GM18858 (cell line): ENCODE measurements around the gene SLC1A4.
"Not testable (repeated sequence)": the region's sequence is repeated elsewhere in the genome, so short reads cannot be mapped to it uniquely, and the experiment has no call there.

Source experiments
- ATAC-seq: cut with Tn5 transposase; IDR thresholded peaks from one replicate; pipeline ENCODE4 v1.9.1; 2021; ENCODE audit not compliant: unreplicated experiment

Gene SLC1A4

DNA sequence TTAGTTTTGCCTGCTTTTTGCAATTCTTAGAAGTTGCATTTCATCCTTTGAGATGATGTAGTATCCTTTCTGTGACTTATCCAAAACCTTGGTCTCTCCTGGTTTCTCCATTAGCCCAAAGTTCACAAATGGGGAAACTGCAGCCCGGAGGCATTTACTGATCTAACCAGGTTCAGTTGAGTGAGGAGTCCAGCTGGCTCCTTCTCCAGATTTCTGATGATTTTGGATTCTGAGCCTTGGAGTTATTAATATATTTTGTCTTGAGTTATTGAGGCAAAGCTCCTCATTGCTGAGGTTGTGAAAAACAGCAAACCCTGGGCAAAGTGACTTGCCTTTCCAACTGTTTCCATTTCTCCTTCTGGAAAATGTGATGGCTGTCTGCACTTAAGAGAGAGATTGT lies 1.7 kb downstream of the SLC1A4 start:
- ATAC-seq: no peak

DNA sequence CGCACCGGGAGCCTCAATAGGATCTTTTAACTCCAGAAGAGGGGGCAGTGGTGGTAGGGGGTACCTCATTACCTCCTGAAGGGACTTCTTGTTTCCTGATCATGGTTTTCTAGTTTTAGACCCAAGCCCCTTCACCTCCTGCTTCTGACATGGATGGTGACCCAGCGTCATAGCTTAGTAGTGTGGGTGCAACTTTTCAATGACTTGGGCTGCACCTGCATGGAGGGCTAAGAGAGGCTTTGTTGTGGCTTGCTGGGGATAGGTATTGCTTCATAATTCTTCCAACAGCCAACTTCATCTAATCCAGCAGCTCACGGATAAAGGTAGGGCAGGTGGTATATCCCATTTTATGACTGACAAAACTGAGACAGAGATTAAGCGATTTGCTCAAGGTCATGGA lies 3.0 kb downstream of the SLC1A4 start:
- ATAC-seq: no peak

DNA sequence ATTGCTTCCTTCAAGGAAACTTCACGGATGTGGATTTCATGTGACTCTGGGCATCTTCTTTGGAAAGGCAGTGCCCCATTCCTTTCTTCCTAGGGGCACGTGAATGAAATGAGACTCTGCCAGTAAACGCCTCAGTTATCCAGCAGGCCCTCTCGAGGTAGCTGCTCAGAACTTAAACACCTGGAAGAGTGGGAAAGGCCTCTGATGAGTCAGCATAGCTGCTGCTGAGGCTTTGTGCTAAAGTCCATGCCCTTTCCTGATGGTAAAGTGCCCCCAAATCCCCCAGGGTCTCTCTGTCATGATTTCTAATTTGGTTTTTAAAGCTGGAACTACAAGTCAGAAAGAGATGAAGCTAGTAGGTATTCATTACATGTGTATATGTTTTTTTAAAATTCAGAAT lies 3.8 kb downstream of the SLC1A4 start:
- no peak for ATAC-seq

DNA sequence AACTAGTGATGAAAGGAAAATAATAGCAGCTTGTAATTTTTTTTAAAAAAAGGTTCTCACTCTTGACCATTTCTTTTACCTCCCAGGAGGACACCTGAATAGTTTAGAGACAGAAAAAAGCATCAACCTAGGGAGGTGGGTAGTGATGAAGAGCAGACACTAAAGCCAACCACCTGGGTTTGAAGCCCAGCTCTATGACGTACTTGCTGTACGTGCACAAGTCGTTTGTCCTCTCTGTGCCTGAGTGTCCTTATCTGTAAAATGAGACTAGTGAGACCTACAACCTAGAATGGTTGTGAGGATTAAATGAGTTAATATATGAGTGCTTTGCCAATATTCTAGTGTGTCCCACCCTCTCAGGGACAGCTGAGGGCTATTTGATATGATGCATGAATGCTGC lies 5.8 kb downstream of the SLC1A4 start:
- ATAC-seq: no peak

DNA sequence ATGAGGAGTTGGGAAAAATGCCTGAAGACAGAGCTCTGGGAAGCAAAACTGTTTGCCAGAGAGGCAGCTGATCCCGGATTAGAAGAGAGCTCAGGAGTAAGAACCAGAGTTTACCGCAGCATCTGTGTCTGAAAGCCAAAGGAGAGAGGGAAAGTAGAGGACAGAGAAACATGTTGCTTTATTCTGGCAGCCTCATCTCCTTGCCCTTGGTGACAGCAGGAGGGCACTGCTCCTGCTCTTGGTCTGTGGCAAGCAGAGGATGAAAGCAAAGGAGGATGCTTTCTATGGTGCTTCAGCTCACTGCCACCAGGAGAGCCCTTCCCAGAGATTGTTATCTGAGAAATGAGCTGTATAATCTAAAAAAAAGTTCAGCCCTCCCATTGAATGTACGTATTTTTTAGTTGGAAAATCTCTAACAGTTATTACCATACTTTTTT lies 7.7 kb downstream of the SLC1A4 start:
- ATAC-seq: no peak

DNA sequence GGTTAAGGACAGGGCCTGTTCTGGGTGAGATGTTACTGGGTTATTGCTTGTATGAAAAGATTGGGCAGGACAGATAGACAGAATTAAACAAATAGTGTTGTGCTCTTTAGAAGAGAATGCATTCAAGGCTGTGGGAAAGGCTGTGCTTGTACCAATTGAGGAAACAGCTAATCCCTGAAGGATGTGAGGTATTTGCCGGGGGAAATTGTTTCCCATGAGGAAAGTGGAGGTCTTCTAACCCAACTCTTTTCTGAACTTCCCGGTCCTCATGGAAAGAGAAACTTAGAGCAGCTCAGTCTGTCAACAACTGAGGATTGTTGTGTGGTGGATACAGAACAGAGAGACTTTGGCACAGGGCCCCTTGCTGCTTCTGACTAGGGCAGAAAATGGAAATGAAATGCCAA lies 9.5 kb downstream of the SLC1A4 start:
- ATAC-seq: no peak

DNA sequence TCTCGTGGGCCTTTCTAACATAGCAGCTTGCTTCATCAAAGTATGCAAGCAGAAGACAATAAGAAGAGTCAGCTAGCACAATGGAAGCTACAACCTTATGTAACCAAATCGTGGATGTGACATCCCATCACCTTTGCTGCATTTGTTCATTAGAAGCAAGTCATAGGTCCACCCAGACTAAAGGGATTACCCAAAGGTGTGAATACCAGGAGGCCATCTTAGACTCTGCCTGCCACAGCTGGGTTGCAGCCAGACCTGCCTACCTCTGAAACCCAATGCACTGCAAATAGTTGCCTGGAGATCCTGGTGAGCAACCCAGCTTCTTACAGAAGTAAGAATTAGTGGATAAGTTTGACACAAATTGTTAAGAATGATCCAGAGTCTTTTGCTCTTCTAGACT lies 10.6 kb downstream of the SLC1A4 start:
- ATAC-seq: no peak

DNA sequence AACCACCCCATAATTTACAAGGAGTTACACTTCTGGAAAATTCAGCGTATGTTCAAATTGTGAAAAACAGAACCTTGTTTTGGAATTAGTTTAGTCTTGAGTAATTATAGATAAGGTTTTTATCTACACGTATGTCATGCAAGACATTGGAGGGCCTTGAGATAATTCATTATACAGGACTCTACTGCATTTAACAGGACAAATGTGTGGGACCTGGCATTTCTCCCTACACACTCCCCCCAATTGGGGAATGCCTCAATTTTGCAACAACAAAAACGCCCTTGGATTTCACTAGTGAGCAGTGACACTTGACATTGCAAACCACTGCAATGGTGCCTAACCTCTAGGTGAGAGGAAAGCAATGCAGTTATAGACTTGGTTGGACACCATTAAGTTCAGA lies 11.4 kb downstream of the SLC1A4 start:
- ATAC-seq: no peak

DNA sequence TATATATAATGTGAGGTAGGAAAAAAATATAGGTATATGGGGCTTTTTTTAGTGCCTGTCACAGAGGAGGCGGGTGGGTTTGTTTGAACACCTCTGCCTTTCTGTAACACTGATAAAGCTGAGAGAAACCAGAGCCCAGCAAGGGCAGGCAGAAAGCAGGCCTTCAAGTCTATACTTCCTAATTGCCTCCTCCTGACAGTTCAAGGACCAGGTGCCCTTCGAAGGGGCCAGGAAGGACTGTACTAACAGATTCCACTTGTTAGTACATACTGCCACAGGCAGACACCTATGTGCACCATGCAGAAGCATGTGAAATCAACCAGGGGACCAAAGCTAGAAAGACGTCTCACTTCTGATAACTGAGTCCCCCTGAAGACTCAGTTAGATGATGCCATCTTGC lies 13.8 kb downstream of the SLC1A4 start:
- ATAC-seq: no peak

DNA sequence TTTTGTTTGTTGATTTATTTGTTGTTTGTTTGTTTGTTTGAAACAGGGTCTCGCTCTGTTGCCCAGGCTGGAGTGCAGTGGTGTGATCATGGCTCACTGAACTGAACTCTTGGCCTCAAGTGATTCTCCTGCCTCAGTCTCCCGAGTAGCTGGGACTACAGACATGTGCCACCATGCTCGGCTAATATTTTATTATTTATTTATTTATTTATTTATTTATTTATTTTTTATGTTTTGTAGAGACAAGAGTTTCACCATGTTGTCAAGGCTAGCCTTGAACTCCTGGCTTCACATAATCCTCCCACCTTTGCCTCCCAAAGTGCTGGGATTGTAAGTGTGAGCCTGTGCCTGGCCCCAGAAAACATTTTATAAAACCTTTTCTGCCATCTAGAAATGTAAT lies 15.0 kb downstream of the SLC1A4 start:
- ATAC-seq: not testable (repeated sequence)

DNA sequence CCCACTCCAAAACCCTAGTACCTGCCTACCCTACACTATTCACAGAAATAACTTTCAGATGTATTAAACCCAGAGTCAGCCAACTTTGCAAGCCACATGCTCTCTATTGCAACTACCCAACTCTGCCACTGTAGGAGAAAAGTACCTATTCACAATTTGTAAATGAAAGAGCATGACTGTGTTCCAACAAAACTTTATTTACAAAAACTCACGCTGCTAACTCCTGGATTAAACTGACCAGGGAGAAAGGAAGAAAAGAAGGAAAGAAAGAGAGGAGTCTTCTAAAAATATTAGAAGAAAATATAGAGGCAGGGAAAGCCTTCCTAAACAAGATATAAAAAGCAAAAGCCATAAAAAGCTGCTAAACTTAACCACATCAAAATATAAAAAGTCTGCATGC lies 24.6 kb downstream of the SLC1A4 start:
- no peak for ATAC-seq

DNA sequence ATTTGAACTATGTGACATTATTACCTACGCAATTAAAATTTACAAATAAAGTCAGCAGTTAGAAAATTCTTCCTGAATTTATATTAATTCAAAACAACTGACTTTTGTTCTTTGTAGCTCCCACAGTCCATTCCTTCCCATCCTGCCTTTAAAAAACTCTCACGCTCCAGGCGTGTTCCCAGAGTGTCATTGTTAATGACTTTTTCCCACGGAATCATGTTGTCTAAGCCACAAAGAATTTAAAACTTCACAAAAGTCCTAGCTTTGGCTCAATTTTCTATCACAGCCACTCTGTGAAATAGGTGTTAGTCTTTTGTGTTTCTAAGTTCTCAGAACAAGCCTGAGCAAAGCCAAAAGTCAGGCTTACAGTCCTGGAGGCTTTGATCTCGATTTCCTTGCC lies 26.5 kb downstream of the SLC1A4 start:
- no peak for ATAC-seq

DNA sequence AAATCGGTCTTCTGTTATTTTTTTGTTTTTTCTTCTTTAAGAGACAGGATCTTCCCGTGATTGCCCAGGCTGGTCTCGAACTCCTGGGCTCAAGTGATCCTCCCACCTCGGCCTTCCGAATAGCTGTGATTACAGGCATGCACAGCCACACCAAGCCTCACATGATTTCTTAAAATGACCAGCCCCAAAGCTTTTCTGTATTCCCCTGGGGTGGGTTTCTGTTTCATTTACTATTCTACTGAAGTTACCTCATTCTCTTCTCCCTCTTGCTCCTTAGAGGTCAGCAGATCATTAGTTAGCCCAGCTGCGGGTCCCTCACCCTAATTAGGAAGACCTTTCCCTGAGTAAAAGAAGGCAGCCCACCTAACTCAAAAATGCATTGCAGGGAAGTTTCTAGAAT lies 27.6 kb downstream of the SLC1A4 start:
- ATAC-seq: no peak

DNA sequence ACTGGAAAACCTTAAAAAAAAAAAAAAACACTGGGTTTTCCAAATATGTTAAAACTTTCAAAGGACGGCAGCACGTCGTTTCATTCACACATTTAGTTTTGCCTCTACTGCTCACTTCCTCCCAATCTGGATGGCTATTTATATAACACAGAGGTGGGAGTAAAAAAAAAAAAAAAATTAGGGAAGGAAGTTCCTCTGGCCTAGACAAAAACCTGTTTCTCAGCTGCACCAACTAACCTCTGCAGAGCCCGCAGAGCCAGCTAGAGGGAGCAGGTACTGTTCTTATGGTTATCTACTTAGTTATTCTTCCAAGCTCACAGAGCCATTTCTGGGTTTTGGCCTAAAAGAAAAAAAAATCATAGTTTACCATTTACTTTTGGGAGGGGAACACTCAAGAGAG lies 28.1 kb downstream of the SLC1A4 start:
- ATAC-seq: no peak

DNA sequence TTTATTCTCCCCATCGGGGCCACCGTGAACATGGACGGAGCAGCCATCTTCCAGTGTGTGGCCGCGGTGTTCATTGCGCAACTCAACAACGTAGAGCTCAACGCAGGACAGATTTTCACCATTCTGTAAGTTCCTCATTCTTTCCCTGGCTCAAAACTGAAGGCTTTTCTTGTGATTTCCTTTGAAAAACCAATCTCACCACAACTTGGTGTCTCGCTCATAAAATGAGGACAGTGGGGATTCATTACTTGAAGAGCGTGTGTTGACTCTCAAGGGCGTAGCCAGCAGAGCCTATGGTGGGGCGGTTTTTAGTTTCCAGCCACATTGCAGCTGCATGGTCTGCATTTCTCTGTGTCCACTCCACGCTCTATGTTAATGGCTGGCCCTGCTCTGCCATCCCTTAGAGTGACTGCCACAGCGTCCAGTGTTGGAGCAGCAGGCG lies 29.0 kb downstream of the SLC1A4 start:
- ATAC-seq: no peak

DNA sequence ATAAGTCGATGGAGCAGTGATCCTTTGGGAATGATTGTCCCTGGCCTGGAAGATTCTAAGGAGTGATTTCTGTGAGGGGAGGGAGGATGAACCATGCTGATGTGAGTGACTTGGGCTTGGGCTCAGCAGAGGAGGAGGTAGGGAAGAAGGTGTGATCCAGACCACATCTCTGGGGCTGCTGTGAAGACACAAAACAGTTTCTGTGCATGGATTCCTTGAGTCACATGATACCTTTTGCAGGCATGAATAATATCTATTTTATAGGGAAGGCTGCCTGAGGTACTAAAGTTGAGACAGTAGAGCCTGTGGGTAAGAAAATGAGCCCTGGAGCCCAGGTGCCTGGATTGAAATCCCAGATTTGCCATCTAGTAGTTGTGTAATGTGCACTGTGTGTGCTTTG lies 29.8 kb downstream of the SLC1A4 start:
- no peak for ATAC-seq

DNA sequence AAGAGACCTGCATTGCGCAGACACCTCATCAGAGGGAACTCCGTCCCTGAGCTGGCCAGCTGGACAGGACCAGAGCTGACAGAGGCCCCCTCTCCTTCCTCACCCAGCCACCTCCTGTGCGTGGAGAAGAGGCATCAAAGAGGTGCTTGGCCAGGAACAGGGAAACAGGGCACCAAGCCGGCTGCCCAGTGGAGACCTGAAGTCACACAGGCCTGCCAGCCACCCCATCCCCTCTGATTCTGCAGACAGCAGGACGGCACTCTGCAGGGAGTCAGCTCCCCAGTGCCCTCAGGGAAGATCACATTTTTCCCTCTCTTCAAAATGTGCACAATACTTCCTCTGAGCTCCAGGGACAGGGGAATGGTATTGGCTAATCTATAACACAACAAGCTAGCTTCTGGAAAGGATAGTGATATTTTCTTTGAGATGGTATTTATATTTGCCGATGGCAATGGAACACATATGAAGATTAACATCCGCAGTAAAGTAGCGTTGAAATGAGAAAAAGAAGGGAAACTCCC lies 30.5 kb downstream of the SLC1A4 start:
- ATAC-seq: no peak

DNA sequence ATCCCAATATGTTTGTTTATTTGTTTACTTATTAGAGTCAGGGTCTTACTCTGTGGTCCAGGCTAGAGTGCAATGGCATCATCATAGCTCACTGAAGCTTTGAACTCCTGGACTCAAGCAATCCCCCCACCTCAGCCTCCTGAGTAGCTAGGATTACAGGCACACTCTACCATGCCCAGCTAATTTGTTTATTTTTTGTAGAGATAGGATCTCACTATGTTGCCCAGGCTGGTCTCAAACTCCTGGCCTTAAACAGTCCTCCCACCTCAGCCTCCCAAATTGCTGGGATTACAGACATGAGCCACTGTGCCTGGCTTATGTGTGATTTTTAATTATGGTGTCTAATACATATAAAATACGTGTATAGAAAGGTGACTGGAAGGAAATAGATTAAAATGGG lies 31.1 kb downstream of the SLC1A4 start:
- ATAC-seq: not testable (repeated sequence)

DNA sequence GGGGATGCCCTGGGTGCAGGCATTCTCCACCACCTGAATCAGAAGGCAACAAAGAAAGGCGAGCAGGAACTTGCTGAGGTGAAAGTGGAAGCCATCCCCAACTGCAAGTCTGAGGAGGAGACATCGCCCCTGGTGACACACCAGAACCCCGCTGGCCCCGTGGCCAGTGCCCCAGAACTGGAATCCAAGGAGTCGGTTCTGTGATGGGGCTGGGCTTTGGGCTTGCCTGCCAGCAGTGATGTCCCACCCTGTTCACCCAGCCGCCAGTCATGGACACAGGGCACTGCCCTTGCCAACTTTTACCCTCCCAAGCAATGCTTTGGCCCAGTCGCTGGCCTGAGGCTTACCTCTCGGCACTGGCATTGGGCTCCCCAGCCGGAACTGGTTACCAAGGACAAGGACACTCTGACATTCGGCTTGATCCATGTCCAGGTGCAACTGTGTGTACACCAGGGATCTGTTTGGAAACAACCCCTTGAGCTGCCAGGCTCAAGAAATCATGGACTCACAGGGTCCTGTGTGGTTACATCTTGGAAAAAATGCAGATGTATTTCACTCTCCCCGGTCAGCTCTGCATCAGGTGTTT lies 31.8 kb downstream of the SLC1A4 start:
- no peak for ATAC-seq

DNA sequence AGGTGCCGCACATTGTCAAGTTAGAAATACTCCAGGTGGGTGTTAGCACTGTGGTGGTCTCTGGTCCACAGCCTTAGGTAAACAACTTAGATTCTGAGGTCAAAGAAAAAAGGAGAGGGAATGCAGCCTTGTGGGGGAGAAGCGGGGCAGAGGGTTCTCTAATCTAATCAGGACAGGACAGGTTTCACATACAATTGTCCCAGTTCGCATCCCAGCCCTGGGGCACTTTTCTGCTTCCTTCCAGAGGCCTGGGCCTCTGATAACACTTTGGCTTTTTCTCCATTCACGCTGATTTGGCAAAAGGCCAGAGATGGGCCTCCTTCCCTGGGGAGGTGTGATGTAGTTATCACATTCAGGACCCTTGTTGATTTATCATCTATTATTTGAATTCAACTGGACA lies 32.5 kb downstream of the SLC1A4 start:
- ATAC-seq: no peak

DNA sequence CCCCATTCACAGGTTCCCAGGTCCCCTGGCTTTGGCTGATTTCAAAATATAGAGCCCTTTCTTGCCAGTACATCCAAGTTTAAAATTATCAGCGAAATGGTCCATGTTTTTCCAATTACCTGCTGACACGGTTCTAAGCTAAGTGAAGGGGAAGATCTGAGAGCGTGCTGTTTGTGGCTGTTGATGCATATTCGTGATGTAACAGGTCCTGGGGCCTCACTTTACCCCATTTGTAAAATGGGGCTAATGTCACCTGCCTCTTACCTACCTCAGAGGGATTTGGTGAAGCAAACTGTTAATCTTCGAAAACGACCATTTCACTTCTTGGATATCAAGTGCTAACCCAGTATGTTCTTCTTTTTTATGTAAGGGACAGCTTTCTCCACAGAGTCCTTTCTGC lies 33.0 kb downstream of the SLC1A4 start:
- no peak for ATAC-seq

DNA sequence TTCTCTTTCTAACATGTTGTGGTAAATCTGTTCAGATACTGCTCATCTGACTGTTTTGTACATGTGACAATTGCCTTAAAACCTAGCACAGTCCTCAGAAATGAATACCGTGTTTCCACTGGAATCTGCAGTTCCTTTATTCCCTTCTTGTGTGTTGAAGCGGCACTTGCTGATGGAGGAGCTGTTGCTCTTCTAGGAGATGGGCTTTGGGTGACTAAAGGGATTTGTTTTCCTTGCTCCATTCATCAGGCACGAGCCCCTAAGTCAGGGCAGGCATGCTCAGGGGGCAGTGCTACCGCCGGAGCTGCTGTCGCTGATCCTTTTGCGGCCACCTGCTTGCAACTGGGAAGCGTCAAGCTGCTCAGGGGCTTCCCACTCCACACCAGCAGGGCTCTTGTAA lies 34.5 kb downstream of the SLC1A4 start:
- ATAC-seq: no peak

DNA sequence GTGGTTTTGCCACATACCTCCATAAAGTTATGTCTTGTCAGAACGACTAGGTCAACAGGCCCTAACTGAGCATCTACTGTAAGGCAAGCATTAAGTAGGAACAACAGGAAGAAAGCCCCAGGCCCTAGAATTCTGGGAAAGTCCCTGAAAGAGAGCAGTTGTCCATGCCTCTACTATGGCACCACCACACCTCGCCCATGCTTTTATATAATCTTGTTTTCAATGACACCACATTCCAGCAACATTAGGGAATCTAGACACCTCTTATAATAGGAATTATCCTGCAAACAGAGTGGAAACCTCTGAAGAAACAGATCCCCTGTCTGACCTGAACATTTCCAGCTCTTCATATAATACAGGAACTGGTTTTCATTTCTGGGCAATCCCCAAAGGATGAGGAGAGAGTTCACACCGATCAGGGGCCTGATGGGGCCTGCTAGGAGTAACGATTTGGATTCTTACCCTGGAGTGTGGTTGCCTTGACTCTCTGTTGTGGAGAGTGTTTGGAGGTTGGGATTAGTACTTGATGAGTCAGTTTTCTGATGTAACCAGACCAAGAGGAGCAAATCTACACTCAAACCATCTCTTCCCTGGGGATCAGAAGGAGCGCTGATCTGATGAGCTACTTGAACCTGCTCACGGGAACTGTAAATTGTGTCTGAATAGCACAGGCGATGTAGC lies 35.1 kb downstream of the SLC1A4 start:
- no peak for ATAC-seq
